ENCODE results near the gene SDR9C7.

DNA sequence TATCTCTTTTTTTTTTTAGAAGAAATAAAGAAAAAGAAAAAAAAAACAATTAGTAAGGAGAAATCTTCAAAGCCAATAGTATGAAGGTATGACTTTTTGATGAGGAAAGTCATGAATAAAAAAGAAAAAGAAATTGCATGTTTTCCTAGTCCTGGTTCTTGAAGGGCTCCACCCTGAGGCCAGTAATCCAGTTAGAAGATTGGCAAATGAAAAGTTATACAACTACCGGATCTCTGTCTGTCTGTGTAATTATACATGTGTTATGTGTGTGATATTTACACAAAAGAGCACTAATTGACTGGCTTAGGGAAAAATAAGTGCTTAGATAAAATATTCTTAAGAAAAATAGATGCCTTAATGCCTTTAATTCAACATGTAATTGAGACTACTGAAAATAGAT lies 28.4 kb downstream of the SDR9C7 start:
- TF ChIP-seq POLR2A (IDR thresholded peaks at IDR 0.05) = no peak
- TF ChIP-seq, protein P1, sequence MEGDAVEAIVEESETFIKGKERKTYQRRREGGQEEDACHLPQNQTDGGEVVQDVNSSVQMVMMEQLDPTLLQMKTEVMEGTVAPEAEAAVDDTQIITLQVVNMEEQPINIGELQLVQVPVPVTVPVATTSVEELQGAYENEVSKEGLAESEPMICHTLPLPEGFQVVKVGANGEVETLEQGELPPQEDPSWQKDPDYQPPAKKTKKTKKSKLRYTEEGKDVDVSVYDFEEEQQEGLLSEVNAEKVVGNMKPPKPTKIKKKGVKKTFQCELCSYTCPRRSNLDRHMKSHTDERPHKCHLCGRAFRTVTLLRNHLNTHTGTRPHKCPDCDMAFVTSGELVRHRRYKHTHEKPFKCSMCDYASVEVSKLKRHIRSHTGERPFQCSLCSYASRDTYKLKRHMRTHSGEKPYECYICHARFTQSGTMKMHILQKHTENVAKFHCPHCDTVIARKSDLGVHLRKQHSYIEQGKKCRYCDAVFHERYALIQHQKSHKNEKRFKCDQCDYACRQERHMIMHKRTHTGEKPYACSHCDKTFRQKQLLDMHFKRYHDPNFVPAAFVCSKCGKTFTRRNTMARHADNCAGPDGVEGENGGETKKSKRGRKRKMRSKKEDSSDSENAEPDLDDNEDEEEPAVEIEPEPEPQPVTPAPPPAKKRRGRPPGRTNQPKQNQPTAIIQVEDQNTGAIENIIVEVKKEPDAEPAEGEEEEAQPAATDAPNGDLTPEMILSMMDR (IDR thresholded peaks at IDR 0.05) = no peak
